Epidermal melanocyte (primary cell): ENCODE measurements around the gene ERCC6L.

Experiments used
- DNase-seq: peaks from one replicate; pipeline ENCODE4 v3.0.0; 2011; ENCODE audit warnings: low spot score; ENCODE audit not compliant: insufficient read length

ERCC6L gene, protein sequence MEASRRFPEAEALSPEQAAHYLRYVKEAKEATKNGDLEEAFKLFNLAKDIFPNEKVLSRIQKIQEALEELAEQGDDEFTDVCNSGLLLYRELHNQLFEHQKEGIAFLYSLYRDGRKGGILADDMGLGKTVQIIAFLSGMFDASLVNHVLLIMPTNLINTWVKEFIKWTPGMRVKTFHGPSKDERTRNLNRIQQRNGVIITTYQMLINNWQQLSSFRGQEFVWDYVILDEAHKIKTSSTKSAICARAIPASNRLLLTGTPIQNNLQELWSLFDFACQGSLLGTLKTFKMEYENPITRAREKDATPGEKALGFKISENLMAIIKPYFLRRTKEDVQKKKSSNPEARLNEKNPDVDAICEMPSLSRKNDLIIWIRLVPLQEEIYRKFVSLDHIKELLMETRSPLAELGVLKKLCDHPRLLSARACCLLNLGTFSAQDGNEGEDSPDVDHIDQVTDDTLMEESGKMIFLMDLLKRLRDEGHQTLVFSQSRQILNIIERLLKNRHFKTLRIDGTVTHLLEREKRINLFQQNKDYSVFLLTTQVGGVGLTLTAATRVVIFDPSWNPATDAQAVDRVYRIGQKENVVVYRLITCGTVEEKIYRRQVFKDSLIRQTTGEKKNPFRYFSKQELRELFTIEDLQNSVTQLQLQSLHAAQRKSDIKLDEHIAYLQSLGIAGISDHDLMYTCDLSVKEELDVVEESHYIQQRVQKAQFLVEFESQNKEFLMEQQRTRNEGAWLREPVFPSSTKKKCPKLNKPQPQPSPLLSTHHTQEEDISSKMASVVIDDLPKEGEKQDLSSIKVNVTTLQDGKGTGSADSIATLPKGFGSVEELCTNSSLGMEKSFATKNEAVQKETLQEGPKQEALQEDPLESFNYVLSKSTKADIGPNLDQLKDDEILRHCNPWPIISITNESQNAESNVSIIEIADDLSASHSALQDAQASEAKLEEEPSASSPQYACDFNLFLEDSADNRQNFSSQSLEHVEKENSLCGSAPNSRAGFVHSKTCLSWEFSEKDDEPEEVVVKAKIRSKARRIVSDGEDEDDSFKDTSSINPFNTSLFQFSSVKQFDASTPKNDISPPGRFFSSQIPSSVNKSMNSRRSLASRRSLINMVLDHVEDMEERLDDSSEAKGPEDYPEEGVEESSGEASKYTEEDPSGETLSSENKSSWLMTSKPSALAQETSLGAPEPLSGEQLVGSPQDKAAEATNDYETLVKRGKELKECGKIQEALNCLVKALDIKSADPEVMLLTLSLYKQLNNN

GRCh38 chrX:72238721-72239475 lies at the start of gene ERCC6L:
ERCC6L (minus strand) TSS chrX:72239027; CDS start chrX:72238911, 116 bp downstream.
- DNase-seq = peak; percentile 69

DNA sequence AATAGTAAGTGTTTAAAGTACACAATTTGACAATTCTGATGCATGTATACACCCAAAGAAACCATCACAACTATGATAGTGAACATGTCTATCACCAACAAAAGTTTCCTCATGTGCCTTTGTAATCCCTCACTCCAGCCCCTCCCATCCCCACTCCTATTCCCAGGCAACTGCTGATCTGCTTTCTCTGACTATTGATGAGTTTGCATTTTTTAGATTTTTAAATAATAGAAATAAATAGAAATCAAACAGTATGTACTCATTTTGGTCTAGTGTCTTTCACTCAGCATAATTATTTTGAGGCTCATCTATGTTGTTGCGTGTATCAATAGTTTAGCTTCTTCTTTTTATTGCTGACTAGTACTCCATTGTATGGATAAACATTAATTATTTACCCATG lies 43.5 kb upstream of the ERCC6L start:
- DNase-seq = no peak

DNA sequence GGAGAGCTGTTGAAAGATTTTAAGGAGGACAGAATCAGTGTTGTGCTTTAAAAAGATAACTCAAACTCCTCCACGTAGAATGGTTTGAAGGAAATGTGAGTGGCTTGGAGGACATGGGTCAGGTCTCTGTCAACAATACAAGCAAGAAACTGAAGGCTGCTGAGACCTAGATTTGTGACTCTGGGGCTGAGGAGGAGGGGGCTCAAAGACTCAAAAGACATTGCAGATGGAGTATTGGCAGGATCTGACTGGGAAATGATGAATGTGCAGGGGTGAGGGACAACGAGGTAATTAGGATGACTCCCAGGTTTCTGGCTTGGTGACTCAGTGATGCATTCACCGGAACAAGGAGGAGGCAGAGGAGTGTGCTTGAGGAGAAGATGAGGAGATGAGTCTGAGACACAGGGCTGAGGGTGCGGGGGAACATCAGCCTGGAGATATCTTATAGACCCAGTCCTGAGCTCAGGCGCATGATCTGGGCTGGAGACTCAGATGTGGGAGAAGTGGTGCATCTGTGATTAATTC lies 41.6 kb upstream of the ERCC6L start:
- no peak for DNase-seq

GRCh38 chrX:72276478-72276953 lies 37.7 kb upstream of the ERCC6L start:
- no peak for DNase-seq

- DNase-seq = no peak
Measured at GRCh38 chrX:72274526-72274925, 35.7 kb upstream of the ERCC6L start.

DNA sequence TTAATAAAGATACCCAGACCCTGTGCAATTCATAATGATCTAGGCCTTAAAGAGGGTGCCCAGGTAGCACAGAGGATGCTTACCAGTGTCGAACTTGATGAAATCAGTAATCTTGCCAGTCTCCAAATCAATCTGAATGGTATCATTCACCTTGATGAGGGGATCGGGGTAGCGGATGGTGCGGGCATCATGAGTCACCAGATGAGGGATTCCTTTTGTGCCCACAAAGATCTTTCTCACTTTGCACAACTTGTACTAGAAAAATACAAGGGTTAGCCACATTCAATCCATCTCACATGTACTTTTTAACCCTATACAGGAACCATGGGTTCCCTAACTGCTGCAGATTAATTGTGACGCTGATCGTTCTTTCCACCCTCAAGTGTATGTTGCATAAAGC lies 34.9 kb upstream of the ERCC6L start:
- DNase-seq = no peak

DNA sequence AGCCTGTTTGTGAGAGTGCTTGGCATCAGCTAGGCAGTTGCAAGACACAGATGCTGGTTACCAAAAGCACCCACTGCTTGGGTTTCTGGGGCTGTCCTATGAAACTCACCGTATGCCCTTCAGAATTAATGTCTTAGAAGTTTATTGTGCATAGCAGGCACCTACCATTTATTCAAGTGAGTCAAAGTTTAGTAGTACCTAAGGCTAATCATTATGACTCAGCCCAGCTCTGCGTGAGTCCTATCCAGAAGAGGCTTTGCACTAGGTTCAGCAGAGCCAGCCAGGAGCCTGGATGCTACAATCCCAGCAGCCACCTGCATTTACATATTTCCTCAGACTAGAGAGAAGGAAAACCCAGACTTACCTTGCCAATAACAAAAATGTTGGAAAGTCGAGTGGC lies 34.0 kb upstream of the ERCC6L start:
- no peak for DNase-seq

GRCh38 chrX:72271812-72272211 lies 33.0 kb upstream of the ERCC6L start:
- DNase-seq = no peak

DNA sequence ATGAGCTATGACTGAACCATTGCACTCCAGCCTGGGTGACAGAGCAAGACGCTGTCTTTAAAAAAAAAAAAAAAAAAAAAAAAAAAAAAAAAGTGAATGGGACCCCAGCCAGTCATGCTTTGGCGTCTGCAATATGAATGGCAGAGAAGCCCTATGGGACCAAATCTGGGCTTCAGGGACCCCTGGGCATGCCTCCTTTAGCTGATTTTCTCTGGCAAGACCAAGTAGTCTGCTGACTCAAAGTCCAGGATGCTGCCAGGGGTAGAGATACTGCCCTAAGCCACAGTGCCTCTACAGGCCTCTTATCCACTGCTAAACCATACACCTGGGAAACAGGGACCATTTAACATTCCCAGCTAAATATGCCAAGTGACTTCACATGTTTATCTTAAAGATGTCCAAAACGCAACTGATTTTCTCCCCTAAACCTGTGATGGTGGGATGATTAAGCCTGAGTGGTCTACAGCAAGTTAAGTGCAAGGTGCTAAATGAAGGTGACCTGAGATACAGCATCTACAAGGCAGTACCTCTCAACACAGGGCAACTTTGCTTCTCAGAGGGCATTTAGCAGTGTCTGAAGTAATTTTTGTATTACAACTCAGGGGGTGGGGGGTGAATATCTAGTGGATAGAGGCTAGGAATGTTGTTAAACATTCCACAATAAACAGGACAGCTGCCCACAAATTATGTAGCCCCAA lies 32.4 kb upstream of the ERCC6L start:
- DNase-seq = no peak

- no peak for DNase-seq
Measured at GRCh38 chrX:72270316-72270866, 31.6 kb upstream of the ERCC6L start.

GRCh38 chrX:72269671-72270251 lies 30.9 kb upstream of the ERCC6L start:
- no peak for DNase-seq

DNA sequence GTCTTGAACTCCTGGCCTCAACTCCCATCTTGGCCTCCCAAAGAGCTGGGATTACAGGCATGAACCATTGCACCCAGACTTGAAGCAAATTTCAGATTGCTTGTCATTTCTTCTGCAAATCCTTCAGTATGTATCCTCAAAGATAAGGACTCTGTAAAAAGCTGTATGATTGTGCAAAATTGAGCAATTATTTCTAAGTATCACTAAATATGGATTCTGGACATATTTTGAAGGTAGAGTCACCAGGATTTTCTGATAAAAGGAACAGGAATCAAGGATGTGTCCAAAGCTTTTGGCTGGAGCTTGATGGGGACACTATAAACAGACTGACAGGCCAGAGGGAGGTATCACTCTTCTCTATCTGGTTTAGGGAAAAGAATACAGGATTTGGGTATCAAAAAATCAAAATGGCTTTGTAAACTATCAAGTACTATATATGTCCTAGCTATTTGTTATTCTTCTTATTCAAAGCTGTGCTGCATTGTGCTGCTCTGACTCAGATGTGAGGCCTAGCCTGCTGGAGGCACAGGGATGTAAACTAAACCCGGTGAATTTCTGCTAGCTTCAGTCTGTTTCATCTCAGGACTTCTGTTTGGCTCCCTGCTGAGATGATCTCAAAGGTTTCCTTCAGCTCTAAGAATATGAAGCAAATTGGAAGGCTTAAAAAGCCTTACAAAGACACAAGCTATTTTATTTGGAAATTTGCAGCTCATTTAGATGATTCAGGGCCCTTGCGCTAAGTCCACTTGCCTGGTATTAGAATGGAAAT lies 30.0 kb upstream of the ERCC6L start:
- DNase-seq = no peak

DNA sequence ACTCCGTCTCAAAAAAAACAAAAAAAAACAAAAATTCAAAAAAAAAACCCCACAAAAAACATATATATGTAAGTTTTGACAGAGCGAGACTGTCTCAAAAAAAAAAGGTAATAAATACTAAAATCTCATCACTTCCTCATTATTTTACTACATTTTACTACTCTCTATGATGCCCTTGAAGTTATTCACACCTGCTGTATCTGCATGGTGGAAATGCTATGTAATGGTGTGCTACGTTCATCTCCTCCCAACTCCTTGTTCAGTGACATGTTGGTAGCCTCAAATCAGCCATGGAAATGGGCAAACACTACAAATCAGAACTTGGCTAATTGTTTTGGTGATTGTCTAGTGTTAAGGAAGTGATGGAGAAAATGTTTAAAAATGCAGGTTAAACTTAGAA lies 26.4 kb upstream of the ERCC6L start:
- no peak for DNase-seq

DNA sequence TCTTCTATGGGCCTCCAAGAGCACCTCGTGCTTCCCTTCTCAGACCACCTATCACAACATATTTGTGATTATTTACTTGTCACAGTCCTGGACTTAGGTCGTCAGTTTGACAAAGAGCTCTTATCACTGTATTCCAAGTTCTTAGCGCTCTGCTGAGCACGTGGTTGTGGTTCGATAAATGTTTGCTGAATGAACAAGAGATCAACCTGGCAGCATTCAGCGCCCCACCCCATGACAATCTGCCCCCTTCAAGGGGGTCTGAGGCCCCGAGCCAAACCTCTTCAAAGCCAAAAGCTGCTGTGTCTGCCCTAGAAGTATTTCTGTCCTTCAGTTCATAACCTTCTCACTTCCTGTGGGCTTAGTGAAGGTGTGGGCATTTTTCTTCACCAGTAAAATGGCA lies 23.2 kb upstream of the ERCC6L start:
- DNase-seq = no peak

DNA sequence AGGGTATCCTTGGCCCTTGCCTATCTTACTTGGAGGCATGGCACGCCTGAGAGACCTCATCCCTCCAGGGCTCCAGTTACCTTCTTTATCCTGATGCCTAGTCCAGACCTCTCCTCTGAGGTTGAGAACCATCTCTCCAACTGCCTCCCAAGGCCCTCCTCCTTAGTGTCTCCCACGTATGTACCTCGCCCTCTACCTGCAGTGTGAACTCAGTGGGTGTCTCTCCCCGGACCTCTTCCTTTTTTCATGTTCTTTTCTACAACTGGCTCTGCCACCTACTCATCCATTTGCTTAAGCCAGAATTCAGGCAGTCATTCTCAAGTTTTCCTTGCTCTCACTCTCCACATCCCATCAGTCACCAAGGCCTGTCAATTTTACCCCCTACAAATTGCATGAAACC lies 21.6 kb upstream of the ERCC6L start:
- DNase-seq = no peak

GRCh38 chrX:72258174-72258573 lies 19.3 kb upstream of the ERCC6L start:
- DNase-seq = no peak

DNA sequence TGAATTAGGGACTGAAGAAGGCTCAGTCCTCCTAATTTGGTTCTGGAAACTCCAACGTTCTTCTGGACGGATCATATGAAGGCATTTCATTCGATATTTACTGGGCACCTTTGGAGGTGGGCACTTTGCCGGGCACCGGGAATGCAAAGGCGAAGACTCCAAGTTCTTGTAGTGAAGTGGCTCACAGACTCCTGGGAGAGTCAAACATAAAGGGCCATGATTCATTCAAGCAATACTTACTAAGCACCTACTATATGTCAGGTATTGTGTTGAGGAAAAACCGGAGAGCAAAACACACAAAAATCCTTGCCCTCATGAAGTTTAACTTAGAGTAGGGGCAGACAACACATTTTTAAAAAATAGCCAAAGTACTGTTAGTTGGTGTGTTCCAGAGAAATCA lies 17.0 kb upstream of the ERCC6L start:
- DNase-seq = no peak

- DNase-seq = no peak
Measured at GRCh38 chrX:72255445-72255844, 16.6 kb upstream of the ERCC6L start.

GRCh38 chrX:72254816-72255215 lies 16.0 kb upstream of the ERCC6L start:
- DNase-seq = no peak
